ENCODE data around the gene PRPSAP2. TPM values are rescaled to one million over a fixed set of nuclear protein-coding genes. Genes with fewer than 3 reads are reported as not detected.
"Not testable (repeated sequence)": the region's sequence is repeated elsewhere in the genome, so short reads cannot be mapped to it uniquely, and the experiment has no call there.

The PRPSAP2 gene, protein sequence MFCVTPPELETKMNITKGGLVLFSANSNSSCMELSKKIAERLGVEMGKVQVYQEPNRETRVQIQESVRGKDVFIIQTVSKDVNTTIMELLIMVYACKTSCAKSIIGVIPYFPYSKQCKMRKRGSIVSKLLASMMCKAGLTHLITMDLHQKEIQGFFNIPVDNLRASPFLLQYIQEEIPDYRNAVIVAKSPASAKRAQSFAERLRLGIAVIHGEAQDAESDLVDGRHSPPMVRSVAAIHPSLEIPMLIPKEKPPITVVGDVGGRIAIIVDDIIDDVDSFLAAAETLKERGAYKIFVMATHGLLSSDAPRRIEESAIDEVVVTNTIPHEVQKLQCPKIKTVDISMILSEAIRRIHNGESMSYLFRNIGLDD
- total RNA-seq (2014; rRNA removed; shearing (Covaris generic); ENCODE audit: low replicate concordance), result 52.2 and 67.5 TPM in 2 replicates

- peak; percentile 79 for DNase-seq (ENCODE audit: low read depth)
- in situ Hi-C loops (cut with HindIII; ENCODE audit: low pct_unique_long_range_greater_than_20kb, low sequenced_read_pairs), result no loop called here
Measured at GRCh38 chr17:18857864-18858566, at the start of gene PRPSAP2. TSS of gene PRPSAP2 (plus strand) at chr17:18858131. CDS start at chr17:18865834, 7,703 bp downstream.

DNA sequence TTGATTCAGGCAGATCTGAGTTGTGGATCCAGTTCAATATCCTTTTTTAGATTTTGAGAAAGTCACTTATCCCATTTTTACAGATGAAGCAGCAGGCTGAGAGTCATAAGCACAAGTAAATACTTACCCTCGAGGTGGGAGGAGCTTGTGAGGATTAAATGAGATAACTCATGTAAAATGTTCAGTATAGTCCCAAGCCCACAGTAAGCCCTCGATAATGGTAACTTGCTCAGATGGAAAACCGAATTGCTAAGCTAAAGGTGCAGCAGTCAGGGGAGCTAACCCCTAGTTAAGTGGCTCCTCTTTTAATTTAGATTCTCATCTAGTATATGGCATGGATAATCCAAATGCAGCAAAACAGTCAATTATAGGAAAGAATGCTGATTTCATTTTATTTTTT lies 42.0 kb upstream of the PRPSAP2 start:
- in situ Hi-C loops (cut with HindIII; ENCODE audit: low pct_unique_long_range_greater_than_20kb, low sequenced_read_pairs); DNase-seq (ENCODE audit: low read depth): not testable (repeated sequence)

DNA sequence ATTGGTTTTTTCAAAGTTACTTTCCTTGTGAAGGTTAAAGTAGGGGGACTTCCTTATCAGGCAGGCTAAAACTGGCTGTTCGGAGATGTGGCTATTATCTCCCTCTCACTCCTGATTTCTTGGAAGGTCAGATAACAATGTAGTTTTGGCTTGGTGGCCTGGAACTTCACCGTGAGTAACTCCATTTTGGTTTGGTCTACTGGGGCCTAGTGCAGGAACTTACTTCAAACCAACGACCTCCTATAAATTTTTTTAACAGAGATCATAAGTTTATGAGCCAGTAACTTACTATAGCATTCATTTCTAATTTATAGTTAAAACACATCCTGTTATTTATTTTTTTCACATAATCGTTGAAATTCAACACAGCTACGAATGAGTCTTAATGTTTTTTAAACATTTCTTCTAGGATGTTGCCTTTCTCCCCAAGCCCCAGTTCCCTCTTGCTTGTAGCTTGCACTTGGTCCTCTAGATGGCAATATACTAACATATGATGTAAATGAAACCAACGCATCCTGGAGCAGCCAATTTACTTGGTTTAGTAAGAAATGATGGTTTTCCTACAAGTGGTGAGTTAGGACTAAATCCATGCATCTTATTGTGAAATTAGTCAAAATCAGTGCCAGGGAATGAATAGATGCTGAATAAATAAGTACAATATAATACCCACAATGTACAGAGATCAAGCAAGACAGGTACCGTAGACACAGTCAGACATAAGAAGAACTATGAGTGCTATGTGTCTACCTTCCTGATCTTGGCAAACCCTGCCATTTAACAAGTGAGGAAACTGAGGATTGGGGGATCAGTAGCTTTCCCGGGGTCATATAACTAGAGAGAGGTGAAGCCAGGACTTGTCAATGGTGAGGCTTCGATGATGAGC lies 41.2 kb upstream of the PRPSAP2 start:
- in situ Hi-C loops (cut with HindIII; ENCODE audit: low pct_unique_long_range_greater_than_20kb, low sequenced_read_pairs), result not testable (repeated sequence)
- DNase-seq (ENCODE audit: low read depth), result peak; percentile 45

DNA sequence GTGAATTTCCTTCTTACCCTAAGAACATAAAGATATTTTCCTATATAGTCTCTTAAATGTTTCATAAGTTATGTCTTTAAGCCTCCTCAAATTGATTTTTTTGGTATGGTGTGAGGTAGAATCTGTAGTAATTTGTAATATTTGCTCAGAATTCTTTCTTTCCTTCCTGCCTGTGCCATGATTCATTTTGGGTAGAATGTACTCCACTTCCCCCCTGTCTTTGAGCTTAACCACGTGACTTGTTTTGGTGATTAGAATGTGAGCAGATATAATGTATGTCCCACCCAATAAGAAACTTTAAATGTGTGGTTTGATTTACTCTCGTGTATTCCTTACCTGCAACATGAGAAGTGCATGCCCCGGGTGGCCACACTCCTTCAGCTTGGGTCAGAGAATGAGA lies 36.5 kb upstream of the PRPSAP2 start:
- DNase-seq (ENCODE audit: low read depth); in situ Hi-C loops (cut with HindIII; ENCODE audit: low pct_unique_long_range_greater_than_20kb, low sequenced_read_pairs): not testable (repeated sequence)

DNA sequence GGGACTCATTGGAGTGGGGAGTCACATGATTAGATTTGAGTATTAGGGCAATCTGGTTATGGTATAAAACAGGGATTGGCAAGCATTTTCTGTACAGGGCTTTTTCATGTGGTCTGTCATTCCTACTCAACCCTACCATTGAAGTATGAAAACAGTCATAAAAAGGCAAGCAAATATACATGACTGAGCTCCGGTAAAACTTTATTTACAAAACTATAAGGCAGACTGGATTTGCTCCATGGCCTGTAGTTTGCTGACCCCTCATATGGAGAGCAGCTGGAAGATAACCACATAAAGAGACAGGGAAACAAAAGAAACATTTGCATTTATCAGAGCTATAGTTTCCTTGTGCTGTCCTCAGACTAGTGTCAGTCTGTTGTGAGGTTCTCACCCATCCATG lies 30.3 kb upstream of the PRPSAP2 start:
- DNase-seq (ENCODE audit: low read depth); in situ Hi-C loops (cut with HindIII; ENCODE audit: low pct_unique_long_range_greater_than_20kb, low sequenced_read_pairs): not testable (repeated sequence)

DNA sequence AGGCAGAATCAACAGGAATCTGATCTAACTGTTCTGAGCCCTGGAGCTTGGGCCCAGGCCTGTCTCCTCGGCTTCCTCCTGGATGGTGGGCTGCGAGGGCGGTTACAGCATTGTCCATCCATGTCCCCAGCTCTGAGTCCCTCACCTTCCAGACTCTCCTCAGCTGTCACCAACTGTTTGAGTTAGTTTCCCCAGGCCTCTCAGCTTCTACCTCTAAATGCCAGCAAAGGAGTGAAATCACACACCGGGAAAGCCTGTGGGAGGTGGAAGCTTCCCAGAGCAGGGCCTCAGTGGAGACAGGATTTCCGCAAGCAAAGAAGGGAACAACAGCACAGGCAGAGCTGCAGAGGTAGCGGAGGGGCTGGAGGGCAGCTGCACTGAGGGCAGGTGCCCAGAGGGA lies 9.4 kb upstream of the PRPSAP2 start:
- no peak for DNase-seq (ENCODE audit: low read depth)
- in situ Hi-C loops (cut with HindIII; ENCODE audit: low pct_unique_long_range_greater_than_20kb, low sequenced_read_pairs), result no loop called here

DNA sequence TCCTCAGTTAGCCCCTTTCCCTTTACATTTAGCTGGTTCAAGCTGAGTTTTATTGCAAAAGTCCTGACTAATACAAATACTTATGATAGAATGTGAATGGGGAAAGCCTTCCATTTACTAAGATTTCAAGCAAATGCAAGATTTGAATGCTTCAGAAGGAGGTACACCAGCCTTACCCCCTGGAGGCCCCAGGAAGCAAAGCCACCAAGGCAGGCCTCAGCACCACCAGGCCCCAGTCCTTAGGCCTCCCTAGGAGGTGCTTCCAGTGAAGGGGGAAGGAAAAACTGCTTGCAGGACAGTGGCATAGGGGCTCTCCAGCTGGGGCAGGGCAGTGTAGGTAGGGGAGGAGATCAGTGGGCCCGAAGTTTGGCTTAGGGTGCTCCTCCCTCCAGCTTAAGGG lies 7.3 kb upstream of the PRPSAP2 start:
- in situ Hi-C loops (cut with HindIII; ENCODE audit: low pct_unique_long_range_greater_than_20kb, low sequenced_read_pairs), result no loop called here
- no peak for DNase-seq (ENCODE audit: low read depth)

DNA sequence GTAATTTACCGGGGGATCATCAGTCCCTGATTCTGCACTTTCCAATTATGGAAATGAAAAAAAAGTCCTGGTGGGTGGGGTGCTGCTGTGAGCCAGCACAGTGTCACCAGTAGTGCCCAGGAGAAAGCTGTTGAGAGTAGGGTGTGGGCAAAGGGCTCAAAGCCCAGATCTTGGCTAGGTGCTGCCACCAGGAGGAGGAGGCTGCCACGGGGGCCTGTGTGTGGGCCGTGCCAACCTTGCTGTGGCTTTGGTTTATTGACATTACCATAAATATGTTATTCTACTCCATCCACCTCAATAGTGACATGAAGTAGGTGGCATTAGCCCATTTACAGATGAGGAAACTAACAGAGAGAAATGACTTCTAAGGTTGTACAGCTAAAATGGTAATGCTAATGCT lies 6.7 kb upstream of the PRPSAP2 start:
- DNase-seq (ENCODE audit: low read depth), result no peak
- in situ Hi-C loops (cut with HindIII; ENCODE audit: low pct_unique_long_range_greater_than_20kb, low sequenced_read_pairs), result no loop called here

GRCh38 chr17:18854956-18855355 lies 3.0 kb upstream of the PRPSAP2 start:
- in situ Hi-C loops (cut with HindIII; ENCODE audit: low pct_unique_long_range_greater_than_20kb, low sequenced_read_pairs), result no loop called here
- no peak for DNase-seq (ENCODE audit: low read depth)

DNA sequence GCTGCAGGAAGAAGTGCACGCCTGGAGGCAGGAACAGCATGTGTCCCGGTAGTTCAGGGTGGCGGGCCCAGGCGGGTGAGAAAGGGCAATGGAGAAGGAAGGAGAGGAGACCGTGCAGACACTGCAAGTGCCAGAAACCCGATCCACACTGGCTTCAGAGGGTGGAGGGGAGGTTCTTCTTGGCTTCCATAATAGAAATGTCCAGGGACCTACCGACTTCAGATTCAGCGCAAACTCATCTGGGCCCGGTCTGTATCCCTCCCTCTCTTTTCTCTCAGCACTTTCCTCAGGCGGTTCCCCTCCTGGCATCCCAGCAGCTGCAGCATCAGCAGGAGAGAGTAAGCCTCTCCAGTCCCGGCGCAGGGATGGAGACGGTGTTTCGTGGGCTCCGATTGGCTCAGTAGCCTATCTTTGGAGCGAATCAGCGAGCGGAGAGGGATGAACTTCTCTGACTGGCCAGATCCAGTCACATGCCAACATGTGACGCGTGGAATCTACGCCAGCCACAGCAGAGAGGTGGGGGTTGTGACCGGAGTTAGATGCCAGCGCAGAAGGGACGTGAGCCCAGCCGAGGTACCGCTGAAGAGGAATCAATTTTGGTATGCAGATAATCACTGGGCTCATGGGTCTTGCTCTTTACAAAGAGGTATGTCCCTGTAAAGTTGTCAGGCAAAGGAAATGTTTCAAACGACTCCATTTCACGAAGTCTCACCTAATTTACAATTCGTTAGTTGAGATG lies 1.9 kb upstream of the PRPSAP2 start:
- DNase-seq (ENCODE audit: low read depth), result peak; percentile 90
- in situ Hi-C loops (cut with HindIII; ENCODE audit: low pct_unique_long_range_greater_than_20kb, low sequenced_read_pairs), result no loop called here

GRCh38 chr17:18856570-18856915 lies 1.4 kb upstream of the PRPSAP2 start:
- DNase-seq (ENCODE audit: low read depth), result no peak
- in situ Hi-C loops (cut with HindIII; ENCODE audit: low pct_unique_long_range_greater_than_20kb, low sequenced_read_pairs), result no loop called here

DNA sequence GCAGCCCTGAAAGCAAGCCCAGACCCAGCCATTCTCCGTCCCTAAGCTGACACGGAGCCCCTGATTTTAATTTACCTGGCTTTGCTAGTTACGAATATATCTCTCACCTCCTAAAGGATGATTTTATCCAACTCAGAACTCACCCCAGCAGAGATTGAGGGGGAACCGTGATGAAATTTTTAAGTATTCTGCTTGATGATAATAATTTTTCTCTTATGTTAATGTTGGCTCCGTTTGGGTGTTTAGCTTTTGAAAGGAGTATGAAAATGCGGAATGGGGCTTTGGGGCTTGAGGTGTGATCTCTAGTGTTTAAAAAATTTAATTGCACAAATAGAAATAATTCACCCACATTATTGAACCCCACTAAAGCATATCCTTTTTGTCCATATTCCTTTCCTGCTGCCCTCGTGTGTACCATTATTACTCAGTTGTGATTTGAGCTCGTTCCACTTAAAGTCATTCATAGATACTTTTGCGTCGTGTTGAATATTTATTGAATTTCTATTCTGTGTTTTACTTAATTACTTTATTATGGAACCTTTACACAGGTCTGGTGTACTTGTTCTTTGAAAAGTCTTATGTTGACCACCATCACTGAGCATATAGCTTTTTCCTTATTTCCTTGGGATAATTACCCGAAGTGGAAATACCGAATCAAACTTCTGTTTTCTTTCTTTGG lies 775 bp downstream of the PRPSAP2 start:
- no peak for DNase-seq (ENCODE audit: low read depth)
- in situ Hi-C loops (cut with HindIII; ENCODE audit: low pct_unique_long_range_greater_than_20kb, low sequenced_read_pairs), result no loop called here

- in situ Hi-C loops (cut with HindIII; ENCODE audit: low pct_unique_long_range_greater_than_20kb, low sequenced_read_pairs), result no loop called here
- no peak for DNase-seq (ENCODE audit: low read depth)
Measured at GRCh38 chr17:18859256-18859655, 1.3 kb downstream of the PRPSAP2 start.

GRCh38 chr17:18860161-18860972 lies 2.4 kb downstream of the PRPSAP2 start:
- no peak for DNase-seq (ENCODE audit: low read depth)
- in situ Hi-C loops (cut with HindIII; ENCODE audit: low pct_unique_long_range_greater_than_20kb, low sequenced_read_pairs), result no loop called here

GRCh38 chr17:18862011-18862410 lies 4.1 kb downstream of the PRPSAP2 start:
- DNase-seq (ENCODE audit: low read depth), result no peak
- in situ Hi-C loops (cut with HindIII; ENCODE audit: low pct_unique_long_range_greater_than_20kb, low sequenced_read_pairs), result no loop called here

DNA sequence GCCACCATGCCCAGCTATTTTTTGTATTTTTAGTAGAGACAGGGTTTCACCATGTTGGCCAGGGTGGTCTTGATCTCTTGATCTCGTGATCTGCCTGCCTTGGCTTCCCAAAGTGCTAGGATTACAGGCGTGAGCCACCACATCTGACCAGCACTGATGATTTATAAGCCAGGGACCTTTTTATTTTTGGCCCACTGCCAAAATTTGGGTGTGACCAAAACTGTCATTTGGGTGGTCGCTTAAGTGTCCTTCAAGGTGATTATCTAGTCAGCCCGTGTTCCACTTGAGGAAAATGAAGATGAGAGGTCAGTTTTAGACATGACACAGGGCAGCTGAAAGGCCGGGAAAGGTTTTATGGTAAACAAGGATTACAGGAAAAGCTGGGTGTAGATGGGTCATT lies 7.1 kb downstream of the PRPSAP2 start:
- in situ Hi-C loops (cut with HindIII; ENCODE audit: low pct_unique_long_range_greater_than_20kb, low sequenced_read_pairs), result not testable (repeated sequence)

More for the DNA sequence above, 7.1 kb downstream of the PRPSAP2 start:
- DNase-seq (ENCODE audit: low read depth), result not testable (repeated sequence)

Data from Caki2 (cell line).